Erythroblast (primary cell): ENCODE measurements around the gene IL1F10.

Experiments
- GATA1 ChIP-seq: IDR thresholded peaks from 2 replicates; pipeline ENCODE4 v1.6.1; 2011; ENCODE audit warnings: low read depth, mild to moderate bottlenecking, control low read depth, low read length, moderate library complexity
- POLR2A ChIP-seq: IDR thresholded peaks from 2 replicates; pipeline ENCODE4 v1.6.1; 2011; ENCODE audit warnings: mild to moderate bottlenecking, low read length

- no peak for TF ChIP-seq POLR2A
- TF ChIP-seq GATA1: no peak
Measured at GRCh38 chr2:113052396-113052917, 15.3 kb upstream of the IL1F10 start, which contains the start of gene IL36B.
